ENCODE data around the gene DCTN1. TPM values are rescaled to one million over a fixed set of nuclear protein-coding genes. Genes with fewer than 3 reads are reported as not detected.

DCTN1 gene
- 68.2 TPM for polyA plus RNA-seq (2012; ENCODE audit: low read depth, missing spikeins)

DNA sequence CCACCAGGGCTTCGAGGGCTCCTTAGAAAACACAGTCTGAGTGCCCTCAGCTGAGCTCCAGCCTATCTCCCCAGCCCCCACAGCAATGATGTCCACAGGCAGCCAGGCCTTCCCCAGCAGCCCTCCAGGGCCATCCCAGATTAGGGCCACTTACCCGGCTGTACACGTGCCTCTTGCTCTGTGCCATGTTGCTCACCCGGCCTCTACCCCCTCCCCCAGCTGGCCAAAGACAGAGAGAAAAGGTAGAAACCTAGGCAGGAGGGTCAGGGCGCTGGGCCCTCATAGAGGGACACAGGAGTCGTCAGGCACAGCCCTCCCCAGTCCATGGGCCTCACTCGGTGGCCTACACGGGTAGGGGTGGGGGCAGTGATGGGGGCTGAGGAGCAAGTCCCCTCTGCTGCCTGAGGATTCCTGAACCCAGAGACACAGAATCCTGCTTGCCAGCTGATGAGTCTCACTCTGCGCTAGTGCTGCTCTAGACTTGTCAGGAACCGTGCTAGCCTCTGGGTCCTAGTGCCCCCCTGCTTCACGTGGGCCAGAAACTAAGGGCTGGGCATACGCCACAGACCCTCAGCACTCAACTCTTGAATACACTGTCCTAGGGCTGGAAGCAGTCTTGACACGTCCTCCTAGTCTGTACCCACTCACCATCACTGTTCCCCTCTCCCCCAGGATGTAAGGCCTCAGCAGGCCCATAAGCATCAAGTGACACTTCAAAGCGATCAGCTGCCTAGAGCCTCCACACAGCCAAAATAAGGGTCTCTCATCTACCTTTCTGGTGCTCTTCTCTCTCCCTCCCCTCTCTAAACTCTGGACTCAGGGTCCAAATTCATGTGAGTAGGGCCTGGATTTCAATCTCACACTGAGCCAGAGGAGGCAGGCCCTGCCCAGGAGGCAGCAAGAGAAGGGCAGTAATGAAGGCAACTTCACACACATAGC, at the start of gene DCTN1:
TSS of gene DCTN1 (minus strand) at position 461 of the 939 bp plus-strand sequence. CDS start at position 187, 274 bp downstream.
- no peak for TF ChIP-seq POLR2A (IDR thresholded peaks at IDR 0.05; ENCODE audit: low read depth, low read length)
- no peak for TF ChIP-seq SPI1 (IDR thresholded peaks at IDR 0.05; ENCODE audit: low read depth, low read length)
- TF ChIP-seq TAF1 (IDR thresholded peaks at IDR 0.05; ENCODE audit: low read depth, low read length) = no peak
- no peak for TF ChIP-seq POU2F2 (IDR thresholded peaks at IDR 0.05; ENCODE audit: low read depth, low read length)
- no peak for TF ChIP-seq PAX5 (IDR thresholded peaks at IDR 0.05; ENCODE audit: insufficient read depth, low read length, severe bottlenecking)
- TF ChIP-seq POLR2AphosphoS5 (IDR thresholded peaks at IDR 0.05; ENCODE audit: low read depth, low read length) = no peak
- no peak for FAIRE-seq
- DNase-seq (ENCODE audit: insufficient read length, low spot score) = peak; percentile 59

DNA sequence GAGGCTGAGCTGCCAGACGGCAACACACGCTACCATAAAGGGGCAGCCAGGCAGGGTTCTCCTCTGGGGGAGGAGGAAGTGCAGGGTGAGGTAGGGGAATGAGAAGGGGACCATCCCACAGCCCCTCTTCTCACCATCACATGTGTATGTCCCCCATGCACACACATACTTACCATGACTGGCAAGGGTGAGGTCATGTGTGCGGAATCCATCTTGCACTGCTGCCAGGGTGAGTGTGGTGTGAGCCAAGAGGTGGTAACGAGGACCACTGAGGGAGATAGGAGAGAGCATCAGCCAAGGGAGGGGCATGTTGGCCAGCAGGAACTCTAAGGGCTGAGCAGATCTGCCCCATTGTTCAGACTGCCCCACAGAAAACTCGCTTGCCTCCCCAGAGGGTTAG, 48.6 kb upstream of the DCTN1 start:
- DNase-seq (ENCODE audit: insufficient read length, low spot score) (no peak), FAIRE-seq (no peak)
- no peak for TF ChIP-seq PAX5 (IDR thresholded peaks at IDR 0.05; ENCODE audit: insufficient read depth, low read length, severe bottlenecking)
- TF ChIP-seq TAF1 (IDR thresholded peaks at IDR 0.05; ENCODE audit: low read depth, low read length) = no peak
- TF ChIP-seq POU2F2 (IDR thresholded peaks at IDR 0.05; ENCODE audit: low read depth, low read length) = no peak
- no peak for TF ChIP-seq POLR2A (IDR thresholded peaks at IDR 0.05; ENCODE audit: low read depth, low read length)

DNA sequence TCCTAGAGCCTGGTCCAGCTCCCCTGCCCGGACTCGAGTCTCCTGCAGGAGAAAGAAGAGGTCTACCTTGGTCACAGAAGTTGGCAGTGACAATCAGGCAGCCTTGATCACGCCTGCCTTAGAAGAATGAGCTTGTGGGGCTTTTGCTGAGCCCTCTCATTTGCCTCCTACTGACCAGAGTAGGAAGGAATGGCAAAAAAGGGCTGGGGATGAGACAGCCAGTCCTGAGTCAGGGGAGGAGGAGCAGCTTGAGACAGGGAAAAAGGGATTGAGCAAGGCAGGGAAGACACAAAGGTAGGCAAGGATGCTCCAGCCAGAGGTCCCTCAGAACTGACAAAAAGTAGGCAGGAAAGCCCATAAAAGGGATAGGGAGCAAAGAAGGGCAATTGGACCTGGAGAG, 47.4 kb upstream of the DCTN1 start:
- DNase-seq (ENCODE audit: insufficient read length, low spot score) = no peak
- no peak for FAIRE-seq

DNA sequence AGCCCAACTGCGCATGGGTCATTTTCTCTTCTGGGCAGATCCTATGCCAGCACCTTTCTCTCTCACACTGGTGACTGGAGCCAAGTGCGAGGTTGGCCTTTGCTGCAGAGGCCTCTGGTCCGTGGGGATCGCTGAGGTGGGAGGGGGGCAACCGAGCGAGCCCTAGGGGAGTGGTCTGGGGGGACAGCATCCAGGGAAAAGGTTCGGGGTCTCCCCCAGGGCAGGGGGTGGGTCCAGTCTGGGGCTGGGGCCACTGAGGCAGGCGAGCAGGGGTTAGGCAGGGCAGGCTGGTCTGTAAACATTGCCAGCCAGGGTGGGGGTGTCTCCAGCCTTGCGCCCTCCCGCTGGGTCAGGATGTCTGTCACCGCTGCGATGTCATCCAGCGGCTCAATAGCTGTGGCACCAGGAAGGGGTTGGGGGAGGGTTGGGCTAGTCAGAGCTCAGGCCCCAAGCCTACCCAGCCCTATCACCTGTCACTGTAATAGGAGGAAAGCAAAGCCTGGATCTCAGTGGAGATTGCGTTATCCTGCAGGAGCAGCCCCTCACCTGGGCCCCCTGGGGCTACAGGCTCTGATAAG, 46.2 kb upstream of the DCTN1 start:
- DNase-seq (ENCODE audit: insufficient read length, low spot score) (no peak), FAIRE-seq (no peak)
- TF ChIP-seq POLR2A (IDR thresholded peaks at IDR 0.05; ENCODE audit: low read depth, low read length) = no peak
- TF ChIP-seq POLR2AphosphoS5 (IDR thresholded peaks at IDR 0.05; ENCODE audit: low read depth, low read length) = no peak
- TF ChIP-seq TAF1 (IDR thresholded peaks at IDR 0.05; ENCODE audit: low read depth, low read length) = no peak
- no peak for TF ChIP-seq SPI1 (IDR thresholded peaks at IDR 0.05; ENCODE audit: low read depth, low read length)
- TF ChIP-seq POU2F2 (IDR thresholded peaks at IDR 0.05; ENCODE audit: low read depth, low read length) = no peak
- TF ChIP-seq PAX5 (IDR thresholded peaks at IDR 0.05; ENCODE audit: insufficient read depth, low read length, severe bottlenecking) = no peak

More for the DNA sequence above, 47.4 kb upstream of the DCTN1 start:
- no peak for TF ChIP-seq SPI1 (IDR thresholded peaks at IDR 0.05; ENCODE audit: low read depth, low read length)
- no peak for TF ChIP-seq TAF1 (IDR thresholded peaks at IDR 0.05; ENCODE audit: low read depth, low read length)

DNA sequence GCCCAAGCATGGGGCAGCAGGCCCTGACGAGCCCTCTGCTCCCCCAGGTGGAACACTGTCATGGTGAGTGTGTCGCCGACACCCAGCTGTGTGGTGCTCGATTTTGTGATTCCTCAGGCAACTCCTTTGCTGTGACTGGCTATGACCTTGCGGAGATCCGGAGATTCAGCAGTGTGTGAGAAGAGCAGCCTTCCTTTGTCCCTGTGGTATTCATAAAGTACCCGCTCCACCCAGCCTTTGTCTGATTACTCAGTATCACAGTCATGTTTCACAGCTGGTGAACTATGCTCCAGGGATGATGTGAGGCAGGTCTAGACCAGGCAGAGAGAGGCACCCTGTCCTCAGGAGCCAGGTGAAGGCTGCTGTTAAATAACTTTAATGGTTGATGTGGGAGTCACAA, 45.4 kb upstream of the DCTN1 start:
- FAIRE-seq (no peak), DNase-seq (ENCODE audit: insufficient read length, low spot score) (no peak)
- TF ChIP-seq POU2F2 (IDR thresholded peaks at IDR 0.05; ENCODE audit: low read depth, low read length) = no peak
- TF ChIP-seq PAX5 (IDR thresholded peaks at IDR 0.05; ENCODE audit: insufficient read depth, low read length, severe bottlenecking) = no peak
- TF ChIP-seq POLR2AphosphoS5 (IDR thresholded peaks at IDR 0.05; ENCODE audit: low read depth, low read length) = no peak
- TF ChIP-seq POLR2A (IDR thresholded peaks at IDR 0.05; ENCODE audit: low read depth, low read length) = no peak
- no peak for TF ChIP-seq TAF1 (IDR thresholded peaks at IDR 0.05; ENCODE audit: low read depth, low read length)
- no peak for TF ChIP-seq SPI1 (IDR thresholded peaks at IDR 0.05; ENCODE audit: low read depth, low read length)

DNA sequence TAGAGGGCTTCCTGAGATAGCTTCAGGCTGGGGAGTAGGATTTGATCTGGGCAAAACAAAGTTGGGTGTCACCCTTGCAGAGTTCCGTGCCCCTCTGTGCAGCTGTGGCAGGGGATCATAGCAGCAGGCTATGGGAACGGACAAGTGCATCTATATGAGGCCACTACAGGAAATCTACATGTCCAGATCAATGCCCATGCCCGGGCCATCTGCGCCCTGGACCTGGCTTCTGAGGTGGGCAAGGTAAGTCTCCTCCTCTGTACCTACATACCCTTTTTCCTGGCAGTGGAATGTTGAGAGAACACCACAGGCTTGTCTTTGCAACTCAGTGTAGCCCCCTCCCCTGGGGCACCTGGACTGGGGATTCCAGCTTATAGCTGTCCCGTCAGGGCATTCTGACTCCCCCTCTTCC, 44.9 kb upstream of the DCTN1 start:
- FAIRE-seq = no peak
- no peak for TF ChIP-seq POLR2AphosphoS5 (IDR thresholded peaks at IDR 0.05; ENCODE audit: low read depth, low read length)
- no peak for TF ChIP-seq PAX5 (IDR thresholded peaks at IDR 0.05; ENCODE audit: insufficient read depth, low read length, severe bottlenecking)
- DNase-seq (ENCODE audit: insufficient read length, low spot score) = no peak

DNA sequence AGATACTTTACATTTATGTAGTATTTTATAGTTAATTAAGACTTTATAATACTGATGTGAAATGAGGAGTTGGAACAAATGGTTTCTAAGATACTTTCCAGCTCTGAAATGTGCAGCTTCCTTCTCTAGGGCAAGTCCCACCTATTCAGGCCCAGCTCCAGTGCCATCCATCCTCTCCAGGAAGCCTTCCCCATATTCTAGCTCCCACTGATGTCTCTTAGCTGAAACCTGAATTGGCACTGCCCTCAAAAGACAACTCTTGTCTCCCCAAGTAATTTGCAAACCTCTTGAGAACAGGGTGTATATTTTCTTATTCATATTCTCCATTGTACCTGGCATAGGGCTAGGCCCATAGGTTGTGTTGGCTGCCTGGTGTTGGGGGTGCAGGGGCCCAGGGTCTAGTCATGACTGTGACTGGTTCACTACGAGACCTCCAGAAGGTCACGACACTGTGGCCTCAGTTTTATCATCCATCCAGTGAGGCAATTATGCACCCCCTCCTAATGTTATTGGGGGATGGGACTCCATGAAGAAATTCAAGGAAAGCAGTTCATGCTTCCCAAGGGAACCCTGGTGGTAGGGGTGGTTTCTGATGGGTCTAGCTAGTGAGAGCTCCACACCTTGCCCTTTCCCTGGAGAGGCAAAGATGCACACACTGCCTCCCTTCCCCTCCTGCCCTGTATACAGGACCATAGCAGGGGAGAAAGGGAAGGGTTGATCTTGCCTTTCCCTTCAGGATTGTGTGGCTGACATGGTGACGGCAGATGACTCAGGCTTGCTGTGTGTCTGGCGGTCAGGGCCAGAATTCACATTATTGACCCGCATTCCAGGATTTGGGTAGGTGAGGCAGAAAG, 44.3 kb upstream of the DCTN1 start:
- FAIRE-seq = no peak
- TF ChIP-seq POU2F2 (IDR thresholded peaks at IDR 0.05; ENCODE audit: low read depth, low read length) = no peak
- no peak for DNase-seq (ENCODE audit: insufficient read length, low spot score)

DNA sequence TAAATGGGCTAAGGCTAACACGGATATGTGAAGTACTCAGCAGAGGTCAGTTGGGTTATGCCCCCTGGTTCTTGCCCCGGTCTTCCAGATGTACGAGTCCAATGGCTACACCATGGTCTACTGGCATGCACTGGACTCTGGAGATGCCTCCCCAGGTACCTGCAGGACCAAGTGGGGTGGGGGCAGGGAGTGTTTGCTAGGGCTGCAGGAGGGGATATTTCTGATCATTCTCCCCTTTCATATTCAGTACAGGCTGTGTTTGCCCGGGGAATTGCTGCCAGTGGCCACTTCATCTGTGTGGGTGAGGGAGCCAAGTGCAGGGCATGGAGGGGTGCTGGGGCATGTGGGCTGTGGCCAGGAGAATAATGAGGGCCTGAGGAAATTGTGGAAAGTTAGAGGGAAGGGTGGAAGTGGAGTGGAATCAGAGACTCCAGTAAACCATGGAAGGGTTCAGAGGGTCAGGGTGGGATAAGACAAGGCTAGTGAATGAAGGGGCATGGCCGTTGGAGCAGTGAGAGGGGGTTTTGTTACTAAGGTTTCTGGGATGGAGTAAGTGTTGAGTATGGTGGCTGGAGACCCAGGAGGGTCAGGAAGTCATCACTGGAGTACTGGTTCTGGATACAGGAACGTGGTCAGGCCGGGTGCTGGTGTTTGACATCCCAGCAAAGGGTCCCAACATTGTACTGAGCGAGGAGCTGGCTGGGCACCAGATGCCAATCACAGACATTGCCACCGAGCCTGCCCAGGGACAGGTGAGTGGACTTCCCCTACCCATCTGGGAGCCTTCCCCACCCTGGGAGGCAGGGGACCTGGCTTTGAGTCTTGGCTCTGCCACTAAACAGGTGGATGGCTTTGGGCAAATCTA, 43.4 kb upstream of the DCTN1 start:
- DNase-seq (ENCODE audit: insufficient read length, low spot score) (no peak), FAIRE-seq (no peak)
- no peak for TF ChIP-seq PAX5 (IDR thresholded peaks at IDR 0.05; ENCODE audit: insufficient read depth, low read length, severe bottlenecking)
- no peak for TF ChIP-seq TAF1 (IDR thresholded peaks at IDR 0.05; ENCODE audit: low read depth, low read length)
- no peak for TF ChIP-seq POLR2AphosphoS5 (IDR thresholded peaks at IDR 0.05; ENCODE audit: low read depth, low read length)
- no peak for TF ChIP-seq SPI1 (IDR thresholded peaks at IDR 0.05; ENCODE audit: low read depth, low read length)
- no peak for TF ChIP-seq POU2F2 (IDR thresholded peaks at IDR 0.05; ENCODE audit: low read depth, low read length)
- no peak for TF ChIP-seq POLR2A (IDR thresholded peaks at IDR 0.05; ENCODE audit: low read depth, low read length)
